Mononuclear cell (primary cell): Measurements from ENCODE around the gene TCERG1L. TPM values are rescaled to one million over a fixed set of nuclear protein-coding genes. Genes with fewer than 3 reads are reported as not detected.

ENCODE experiments used
- H3K27me3 ChIP-seq: 2 replicates; pipeline ENCODE4 v1.6.0; 2011; ENCODE audit warnings: low read length, control low read depth; ENCODE audit not compliant: insufficient read depth
- H3K4me1 ChIP-seq: 2 replicates; pipeline ENCODE4 v1.5.1; 2011; ENCODE audit warnings: mild to moderate bottlenecking, low read length, control low read depth; ENCODE audit not compliant: insufficient read depth
- H3K4me3 ChIP-seq: 2 replicates; pipeline ENCODE4 v1.5.1; 2011; ENCODE audit warnings: mild to moderate bottlenecking, low read length, moderate library complexity
- H3K9me3 ChIP-seq: 2 replicates; pipeline ENCODE4 v1.5.1; 2011; ENCODE audit warnings: low read depth, mild to moderate bottlenecking, control low read depth, low read length
- total RNA-seq: library from RNA; depleted of rRNA; stranded (reverse); fragments of >200 nt; gene quantifications from one replicate; pipeline ENCODE4 v1.2.3, GENCODE V29; 2012

The TCERG1L gene
- total RNA-seq, 1 donor = under 0.01 TPM

- Histone ChIP-seq H3K9me3 (no peaks in the 10 kb centered on the region), H3K4me3 (no peak overlapping the region), H3K27me3 (no peaks in the 10 kb centered on the region), H3K4me1 (no peaks in the 10 kb centered on the region)
Observed at GRCh38 chr10:131290781-131291180, 20.7 kb downstream of the TCERG1L start.

GRCh38 chr10:131288648-131289047 lies 22.9 kb downstream of the TCERG1L start:
- no peak overlapping the region for H3K4me3 ChIP-seq
- no peaks in the 10 kb centered on the region for H3K4me1 ChIP-seq
- no peaks in the 10 kb centered on the region for H3K27me3 ChIP-seq
- no peaks in the 10 kb centered on the region for H3K9me3 ChIP-seq

GRCh38 chr10:131282961-131283360 lies 28.6 kb downstream of the TCERG1L start:
- H3K27me3 ChIP-seq = no peaks in the 10 kb centered on the region
- H3K9me3 ChIP-seq = no peaks in the 10 kb centered on the region
- no peak overlapping the region for H3K4me3 ChIP-seq
- no peaks in the 10 kb centered on the region for H3K4me1 ChIP-seq

GRCh38 chr10:131280101-131280500 lies 31.4 kb downstream of the TCERG1L start:
- H3K4me1 ChIP-seq = no peaks in the 10 kb centered on the region
- H3K4me3 ChIP-seq = no peak overlapping the region
- no peaks in the 10 kb centered on the region for H3K9me3 ChIP-seq
- H3K27me3 ChIP-seq = no peaks in the 10 kb centered on the region

- H3K4me3 ChIP-seq = no peak overlapping the region
- H3K4me1 ChIP-seq = no peaks in the 10 kb centered on the region
- H3K9me3 ChIP-seq = no peaks in the 10 kb centered on the region
- H3K27me3 ChIP-seq = no peaks in the 10 kb centered on the region
Observed at GRCh38 chr10:131279516-131279915, 32.0 kb downstream of the TCERG1L start.

- Histone ChIP-seq H3K27me3 (no peaks in the 10 kb centered on the region), H3K4me3 (no peak overlapping the region), H3K9me3 (no peaks in the 10 kb centered on the region), H3K4me1 (no peaks in the 10 kb centered on the region)
Observed at GRCh38 chr10:131277969-131278368, 33.6 kb downstream of the TCERG1L start.

- H3K4me1 ChIP-seq = no peaks in the 10 kb centered on the region
- H3K27me3 ChIP-seq = no peaks in the 10 kb centered on the region
- no peak overlapping the region for H3K4me3 ChIP-seq
- no peaks in the 10 kb centered on the region for H3K9me3 ChIP-seq
Observed at GRCh38 chr10:131277278-131277677, 34.2 kb downstream of the TCERG1L start.

- H3K4me1 ChIP-seq = no peaks in the 10 kb centered on the region
- no peaks in the 10 kb centered on the region for H3K27me3 ChIP-seq
- H3K4me3 ChIP-seq = no peak overlapping the region
- no peaks in the 10 kb centered on the region for H3K9me3 ChIP-seq
Observed at GRCh38 chr10:131275691-131276090, 35.8 kb downstream of the TCERG1L start.

- H3K4me1 ChIP-seq = no peaks in the 10 kb centered on the region
- H3K9me3 ChIP-seq = no peaks in the 10 kb centered on the region
- no peak overlapping the region for H3K4me3 ChIP-seq
- H3K27me3 ChIP-seq = no peaks in the 10 kb centered on the region
Observed at GRCh38 chr10:131274883-131275282, 36.6 kb downstream of the TCERG1L start.

GRCh38 chr10:131274133-131274880 lies 37.2 kb downstream of the TCERG1L start:
- Histone ChIP-seq H3K9me3 (no peaks in the 10 kb centered on the region), H3K4me1 (no peaks in the 10 kb centered on the region), H3K27me3 (no peaks in the 10 kb centered on the region), H3K4me3 (no peak overlapping the region)

GRCh38 chr10:131273476-131273875 lies 38.0 kb downstream of the TCERG1L start:
- H3K27me3 ChIP-seq = no peaks in the 10 kb centered on the region
- H3K4me3 ChIP-seq = no peak overlapping the region
- no peaks in the 10 kb centered on the region for H3K4me1 ChIP-seq
- H3K9me3 ChIP-seq = no peaks in the 10 kb centered on the region

GRCh38 chr10:131272897-131273451 lies 38.5 kb downstream of the TCERG1L start:
- Histone ChIP-seq H3K4me1 (no peaks in the 10 kb centered on the region), H3K27me3 (no peaks in the 10 kb centered on the region)

GRCh38 chr10:131271966-131272365 lies 39.6 kb downstream of the TCERG1L start:
- no peak overlapping the region for H3K4me3 ChIP-seq
- H3K9me3 ChIP-seq = no peaks in the 10 kb centered on the region
- no peaks in the 10 kb centered on the region for H3K27me3 ChIP-seq
- H3K4me1 ChIP-seq = no peaks in the 10 kb centered on the region

More at GRCh38 chr10:131272897-131273451, 38.5 kb downstream of the TCERG1L start:
- no peak overlapping the region for H3K4me3 ChIP-seq
- H3K9me3 ChIP-seq = no peaks in the 10 kb centered on the region

- H3K27me3 ChIP-seq = no peaks in the 10 kb centered on the region
- H3K4me3 ChIP-seq = no peak overlapping the region
- no peaks in the 10 kb centered on the region for H3K9me3 ChIP-seq
- H3K4me1 ChIP-seq = no peaks in the 10 kb centered on the region
Observed at GRCh38 chr10:131271195-131271880, 40.2 kb downstream of the TCERG1L start.

- no peaks in the 10 kb centered on the region for H3K27me3 ChIP-seq
- no peaks in the 10 kb centered on the region for H3K4me1 ChIP-seq
- H3K9me3 ChIP-seq = no peaks in the 10 kb centered on the region
- no peak overlapping the region for H3K4me3 ChIP-seq
Observed at GRCh38 chr10:131270461-131271190, 40.9 kb downstream of the TCERG1L start.
